Heart left ventricle (tissue), 13 donors: Measurements from ENCODE around the gene DCAF8L2.
"Not testable (repeated sequence)": the region's sequence is repeated elsewhere in the genome, so short reads cannot be mapped to it uniquely, and the experiment has no call there.

ENCODE experiments used
- CTCF ChIP-seq, 12 donors: fragments of 200-600 bp; sonication (generic) in 4 of 12; IDR thresholded peaks; one replicate each; pipeline versions ENCODE4 v1.5.0 to v1.8.0; 2018 to 2022; ENCODE audit warnings: antibody characterized with exemption in 12 of 12, mild to moderate bottlenecking in 5 of 12
- POLR2A ChIP-seq, 2 donors: fragments of 450-650 bp; IDR thresholded peaks; one replicate each; pipeline ENCODE4 v1.6.1; 2017; ENCODE audit warnings: antibody characterized with exemption in 2 of 2, mild to moderate bottlenecking in 2 of 2, moderate library complexity in 2 of 2
- donor health status: ischemic (EF 13 %, LVEDD 7.1; RV severe dilation, severe dysfunction).
- donor health status: DM: no; HTN: yes; CAD: no.
- donor health status: DM: no; HTN: no; CAD: no.
- donor health status: ischemic (EF 25% LVEDD 6.9; RV normal size, moderate dysfunction).
- donor health status: ischemic (EF 25% LVEDD 5.7; RV mildly dilated, moderate dysfunction).
- donor health status: ischemic (EF 35%, LVEDD 5.7; RV mildly dilated, moderate dysfunction).
- donor health status: nonischemic (EF 11% LVEDD 7.7; RV severe dilation, severe dysfunction).
- donor health status: DM: yes; HTN: yes; CAD: no.
- donor health status: PGD.
- donor health status: ischemic (EF 29% LVEDD 5.4; RV normal size, mild dysfunction).
- donor health status: nonischemic (EF 23%, LVEDD 6.1; RV moderate dilation, normal function).

DNA sequence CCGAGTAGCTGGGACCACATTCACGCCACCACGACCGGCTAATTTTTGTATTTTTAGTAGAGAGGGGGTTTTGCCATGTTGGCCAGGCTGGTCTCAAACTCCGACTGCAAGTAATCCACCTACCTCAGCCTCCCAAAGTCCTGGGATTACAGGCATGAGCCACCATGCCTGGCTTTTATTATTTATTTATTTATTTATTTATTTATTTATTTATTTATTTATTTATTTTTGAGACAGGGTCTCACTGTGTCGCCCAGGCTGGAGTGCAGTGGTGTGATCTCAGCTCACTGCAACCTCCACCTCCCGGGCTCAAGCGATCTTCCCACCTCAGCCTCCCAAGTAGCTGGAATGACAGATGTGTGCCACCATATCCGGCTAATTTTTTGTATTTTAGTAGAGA lies 153.4 kb downstream of the DCAF8L2 start:
- TF ChIP-seq POLR2A, CTCF (IDR thresholded peaks at IDR 0.05): not testable (repeated sequence)
